Adipose tissue (tissue), 3 donors: ENCODE measurements around the gene FYCO1. TPM values are rescaled to one million over a fixed set of nuclear protein-coding genes. Genes with fewer than 3 reads are reported as not detected.

Source experiments
- H3K27ac ChIP-seq: one replicate; pipeline ENCODE4 v1.5.1; 2013; ENCODE audit warnings: low read depth, low read length
- WGBS, 3 donors: extraction: QIAGEN DNeasy Blood & Tissue Kit; methylation state at CpG; one replicate each; pipeline ENCODE4 v1.1.7; 2013; 5-methylcytosine and 5-hydroxymethylcytosine counted together
- polyA plus RNA-seq, 3 donors: library from polyadenylated mRNA; stranded (reverse); fragments of 200-250 nt; gene quantifications; one replicate each; pipeline ENCODE4 v1.2.3, GENCODE V29; 2013
- donor health status: healthy with polysubstance abuse.
- donor health status: Bipolar disorder and iron deficiency.
- donor health status: healthy.

Gene FYCO1
- polyA plus RNA-seq, 3 donors: 7.0 to 17.4 (median 14.3) TPM

DNA sequence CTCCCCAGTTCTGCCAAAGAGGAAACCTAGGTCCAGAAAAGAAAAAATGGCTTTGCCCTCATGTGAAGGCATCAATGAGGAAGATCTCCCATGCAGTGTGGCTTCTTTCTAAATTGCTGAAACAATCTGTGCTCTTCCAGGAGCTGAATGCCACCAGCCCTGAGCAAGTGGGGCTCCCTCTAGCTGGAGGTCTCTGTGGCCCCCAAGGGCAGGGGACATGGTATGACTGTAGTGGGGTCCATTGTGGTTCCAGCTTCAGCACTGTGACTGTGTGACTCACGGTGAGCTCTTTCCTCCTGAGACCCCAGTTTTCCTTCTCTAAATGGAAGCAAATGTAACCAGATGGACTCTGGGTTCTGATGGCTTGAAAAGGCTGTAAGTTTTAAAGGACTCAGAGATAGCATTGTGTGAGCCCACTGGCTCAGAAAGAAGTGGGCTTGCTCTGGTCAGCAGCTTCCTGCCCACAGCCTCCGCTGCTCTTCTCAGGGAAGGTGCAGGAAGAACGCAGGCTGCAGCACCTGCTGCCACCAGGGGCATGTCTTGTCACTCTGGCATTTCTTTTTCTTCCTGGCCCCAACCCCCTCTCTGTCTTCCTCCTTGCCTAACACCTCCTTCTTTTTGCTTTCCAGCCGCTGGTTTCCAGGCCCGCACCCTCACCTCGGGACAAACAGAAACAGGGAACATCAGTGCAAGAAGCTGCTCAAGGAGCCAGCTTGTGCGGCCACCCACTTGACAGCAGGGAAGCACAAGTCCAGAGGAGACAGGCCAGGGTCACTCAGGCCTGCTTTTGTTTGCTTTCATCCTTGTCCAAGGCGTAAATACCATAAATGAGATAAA lies 58.2 kb downstream of the FYCO1 start:
- no peak overlapping the region for H3K27ac ChIP-seq
- WGBS, 3 donors: 88 to 92% (median 89%) methylated on average over 8 of the region's 8 CpGs

DNA sequence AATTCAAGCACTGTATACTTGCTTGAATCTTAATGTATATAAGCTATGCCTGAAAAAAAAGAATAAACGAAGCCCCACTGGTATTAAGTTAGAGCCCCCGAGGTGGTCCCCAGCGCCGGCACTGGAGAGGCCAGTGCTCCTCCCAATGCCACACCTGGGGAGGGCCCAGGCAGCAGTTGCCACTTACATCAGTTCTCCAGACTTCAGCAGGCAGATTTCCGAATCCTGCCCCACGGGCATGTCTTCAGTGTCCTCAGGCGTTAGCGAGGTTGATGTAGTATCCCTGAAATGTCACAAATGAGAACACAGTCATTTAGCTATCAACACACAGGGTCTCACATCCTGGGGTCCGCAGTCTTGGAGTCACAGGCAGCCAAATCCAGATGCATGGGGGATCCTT lies 59.4 kb downstream of the FYCO1 start:
- no peak overlapping the region for H3K27ac ChIP-seq
- WGBS, 3 donors: 84 to 94% (median 88%) methylated on average over 9 of the region's 9 CpGs

DNA sequence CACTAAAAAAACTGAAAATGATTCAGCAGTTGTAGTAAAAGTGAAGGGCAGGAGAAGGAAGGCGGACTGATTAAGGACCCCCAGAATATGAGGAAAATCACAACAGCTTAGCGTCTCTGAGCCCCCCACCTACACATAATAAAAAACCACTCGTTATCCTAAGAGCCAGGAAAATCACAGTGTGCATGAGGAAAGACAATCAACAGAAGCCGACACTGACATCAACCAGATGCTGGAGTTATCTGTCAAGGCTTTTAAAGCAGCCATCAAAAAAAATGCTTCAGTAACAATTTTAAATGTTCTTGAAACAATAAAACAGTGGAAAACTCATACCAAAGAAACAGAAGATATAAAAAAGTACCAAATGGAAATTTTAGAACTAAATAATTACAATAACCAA lies 62.0 kb downstream of the FYCO1 start:
- WGBS, 3 donors: 83 to 86% (median 84%) methylated on average over 4 of the region's 4 CpGs
- no peak overlapping the region for H3K27ac ChIP-seq

DNA sequence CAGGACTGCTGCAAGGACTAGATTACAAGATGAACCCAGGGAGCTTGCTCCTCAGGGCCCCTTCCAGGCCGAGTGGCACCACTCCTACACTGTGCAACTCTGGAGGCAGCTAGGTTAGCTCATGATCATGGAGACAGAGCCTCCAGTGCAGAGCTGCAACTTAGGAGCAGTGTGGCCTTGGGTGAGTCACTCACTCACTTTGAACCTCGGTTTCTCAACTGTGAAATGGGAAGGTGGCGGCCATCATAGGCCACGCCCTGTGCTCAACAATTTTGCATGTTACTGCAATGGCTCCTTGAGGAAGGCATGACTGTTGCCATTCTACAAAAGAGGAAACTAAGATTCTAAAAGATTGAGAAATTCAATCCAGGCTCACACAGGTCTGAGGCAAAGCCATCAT lies 63.5 kb downstream of the FYCO1 start:
- H3K27ac ChIP-seq: no peak overlapping the region
- 69 to 92% (median 75%) methylated on average over 4 of the region's 4 CpGs for WGBS, 3 donors

DNA sequence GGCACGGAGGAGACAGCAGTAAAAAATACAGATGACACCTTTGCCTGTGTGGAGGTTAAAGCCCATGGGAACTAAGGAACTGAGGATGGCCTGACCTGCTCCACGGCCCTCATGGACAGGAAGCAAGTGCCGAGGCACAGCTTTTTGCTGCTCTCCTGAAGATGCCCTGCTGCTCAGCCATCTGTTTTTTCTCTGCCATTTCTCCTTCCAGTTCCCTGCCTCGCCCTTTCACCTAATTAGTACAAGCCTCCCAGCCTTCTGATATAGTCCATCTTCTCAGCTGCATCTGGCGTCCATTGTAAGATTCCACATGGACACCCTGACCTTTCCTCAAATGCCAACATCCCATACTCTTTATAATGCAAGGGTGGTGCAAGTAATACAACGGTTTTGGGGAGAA lies 64.1 kb downstream of the FYCO1 start:
- WGBS, 3 donors: 85 to 91% (median 89%) methylated on average over 6 of the region's 6 CpGs
- no peak overlapping the region for H3K27ac ChIP-seq

DNA sequence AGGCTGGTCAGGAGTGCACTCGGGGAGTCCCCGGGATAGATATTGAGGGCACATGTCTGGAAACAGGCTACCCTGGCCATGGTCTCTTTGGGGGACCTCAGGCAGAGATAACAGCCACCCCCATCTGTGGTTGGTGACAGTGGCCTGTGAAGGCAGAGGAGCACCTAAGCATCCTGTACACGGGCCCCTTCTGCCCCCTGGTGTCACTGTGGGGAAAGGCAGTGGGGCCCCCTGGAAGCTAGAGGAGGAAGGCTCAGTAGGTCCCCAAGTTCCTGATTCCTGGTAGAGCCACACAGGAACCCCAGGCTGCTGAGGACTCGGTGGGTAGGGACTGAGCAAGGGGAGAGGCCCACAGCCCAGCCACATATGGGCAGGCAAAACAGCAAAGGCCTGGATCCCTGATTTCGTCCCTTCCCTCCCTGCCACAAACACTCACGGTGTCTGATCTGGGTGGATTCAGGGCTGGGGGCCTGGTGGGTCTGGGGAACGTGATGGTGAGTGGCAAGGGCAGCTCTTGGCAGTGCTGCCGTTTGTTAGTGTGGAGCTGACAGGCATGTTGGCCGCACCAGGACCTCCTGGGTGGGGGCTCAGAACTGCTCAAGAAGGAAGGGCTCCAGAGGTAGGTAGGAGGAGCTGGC lies 66.5 kb downstream of the FYCO1 start:
- 76 to 86% (median 77%) methylated on average over 9 of the region's 9 CpGs for WGBS, 3 donors
- H3K27ac ChIP-seq: no peak overlapping the region

DNA sequence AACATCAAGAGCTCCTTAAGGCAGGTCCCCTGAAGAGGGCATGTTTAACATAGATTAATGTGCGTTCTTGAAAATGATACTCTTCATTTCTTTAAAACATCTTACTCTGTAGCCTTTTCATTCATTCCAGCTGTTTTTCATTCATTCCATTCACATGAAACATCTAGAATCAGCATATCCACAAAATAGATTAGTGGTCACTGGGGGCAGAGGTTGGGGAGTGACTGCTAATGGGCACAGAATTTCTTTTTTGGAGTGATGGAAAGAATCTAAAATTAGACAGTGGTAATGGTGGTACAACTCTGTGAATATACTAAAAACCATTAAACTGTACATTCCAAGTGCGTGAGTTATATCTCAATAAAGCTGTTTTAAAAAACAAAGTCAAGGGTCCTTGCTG lies 67.7 kb downstream of the FYCO1 start:
- H3K27ac ChIP-seq: no peak overlapping the region
- 95 to 96% (median 96%) methylated on average over 2 of the region's 2 CpGs for WGBS, 3 donors

DNA sequence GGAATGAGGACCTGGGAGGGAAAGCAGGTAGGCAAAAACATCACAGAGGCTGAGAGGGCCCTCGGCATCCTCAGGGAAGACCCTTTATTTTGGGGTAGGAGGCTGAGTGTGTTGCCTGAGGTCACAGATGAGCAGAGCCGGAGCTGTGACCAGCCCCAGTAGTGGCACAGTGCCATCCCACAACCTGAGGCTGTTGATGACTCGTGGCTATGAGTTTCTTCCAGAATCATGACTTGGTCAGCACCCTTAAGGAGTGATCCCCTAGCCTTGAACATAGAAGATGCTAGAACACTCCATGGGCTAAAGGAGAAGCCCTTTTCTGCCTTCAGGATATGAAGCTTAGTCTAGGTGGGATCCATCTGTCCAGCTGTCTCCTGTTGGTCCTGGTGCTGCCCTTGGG lies 71.9 kb downstream of the FYCO1 start:
- H3K27ac ChIP-seq: no peak overlapping the region
- 57 to 92% (median 63%) methylated on average over 3 of the region's 3 CpGs for WGBS, 3 donors

DNA sequence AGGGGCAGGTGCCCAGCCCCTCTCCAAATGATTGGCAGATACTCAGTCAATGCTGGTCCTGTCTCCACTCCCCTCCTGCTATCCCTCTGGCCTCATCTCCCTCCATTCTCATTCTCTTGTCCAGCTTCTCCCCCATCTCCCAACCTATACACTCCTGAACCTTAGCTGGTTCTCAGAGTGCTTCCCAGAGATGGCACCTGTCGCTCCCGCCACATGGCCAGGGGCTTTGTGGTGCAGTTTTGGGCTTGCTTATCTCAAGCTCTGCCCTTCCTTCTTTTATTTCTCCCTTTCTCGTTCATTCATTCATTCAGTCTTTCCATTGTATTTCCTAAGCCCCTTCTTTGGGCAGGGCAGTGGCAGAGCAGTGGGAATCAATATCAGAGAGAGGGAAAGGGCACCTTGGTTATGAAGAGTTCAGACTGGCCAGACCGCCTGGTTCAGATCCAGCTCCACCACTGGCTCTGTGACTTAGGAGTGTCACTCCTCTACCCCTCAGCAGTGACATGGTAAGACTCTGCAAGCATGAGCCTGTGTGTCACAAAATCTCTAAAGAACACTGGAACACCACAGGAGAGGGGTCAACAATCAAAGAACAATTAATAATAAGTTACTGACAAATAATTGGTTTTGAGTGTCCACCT lies 72.6 kb downstream of the FYCO1 start:
- H3K27ac ChIP-seq: no peak overlapping the region
- 96 to 100% (median 97%) methylated on average over 4 of the region's 4 CpGs for WGBS, 3 donors

DNA sequence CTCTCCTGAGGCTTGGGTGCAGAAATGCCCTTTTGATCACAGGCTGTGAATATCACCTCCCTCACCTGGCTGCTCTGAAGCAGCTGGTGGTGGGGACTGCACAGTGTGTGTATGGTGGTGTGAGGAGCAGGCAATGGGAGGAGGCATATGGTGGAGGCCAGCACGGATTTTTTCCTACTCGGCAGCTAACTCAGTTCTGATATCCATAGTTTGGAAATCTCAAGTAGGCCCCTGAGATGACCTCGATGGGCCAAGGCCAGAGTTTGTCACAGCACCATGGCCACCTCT lies 73.6 kb downstream of the FYCO1 start:
- WGBS, 3 donors: 82 to 93% (median 87%) methylated on average over 3 of the region's 3 CpGs
- H3K27ac ChIP-seq: no peak overlapping the region

DNA sequence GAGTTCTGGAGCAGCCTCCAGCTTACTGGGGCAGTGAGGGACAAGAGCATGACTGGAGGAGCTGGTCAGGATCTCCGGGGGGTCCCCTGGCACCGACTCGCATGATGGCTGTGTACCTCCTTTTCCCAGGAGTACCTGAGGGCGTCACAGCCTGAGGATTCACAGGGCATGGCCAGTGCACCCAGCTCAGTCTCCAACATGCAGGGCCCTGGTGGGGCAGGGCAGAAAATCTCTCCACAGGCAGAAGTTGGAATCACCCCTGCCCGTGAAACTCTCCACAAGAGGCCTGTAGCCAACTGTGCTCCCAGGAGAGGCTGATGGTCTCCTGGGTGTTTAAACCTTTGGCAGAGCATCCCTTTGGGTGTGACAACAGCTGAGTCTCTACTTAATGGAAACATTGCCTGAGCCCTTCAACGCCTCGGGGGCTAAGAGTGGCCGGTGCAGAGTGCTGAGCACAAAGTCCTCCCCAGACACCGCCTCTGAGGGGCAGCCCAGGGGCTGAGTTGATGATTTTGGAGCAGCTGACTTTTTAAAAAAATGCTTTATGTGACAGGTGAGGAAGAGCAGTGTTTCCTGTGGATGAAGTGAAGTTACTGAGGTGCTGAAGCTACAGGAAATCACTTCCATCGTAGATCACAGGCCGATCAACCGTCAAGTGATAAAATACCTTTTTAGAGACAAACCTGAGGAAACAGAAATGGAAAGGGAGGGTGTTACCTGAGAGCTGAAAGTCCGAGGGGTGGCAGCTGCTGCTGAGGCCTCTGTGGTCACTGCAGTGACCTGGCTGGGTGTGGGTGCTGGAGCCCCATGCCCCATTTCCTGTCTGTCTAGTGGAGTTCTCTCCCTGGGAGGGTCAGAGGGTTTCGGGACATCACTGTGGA lies 74.2 kb downstream of the FYCO1 start:
- 79 to 88% (median 85%) methylated on average over 14 of the region's 14 CpGs for WGBS, 3 donors
- no peak overlapping the region for H3K27ac ChIP-seq

DNA sequence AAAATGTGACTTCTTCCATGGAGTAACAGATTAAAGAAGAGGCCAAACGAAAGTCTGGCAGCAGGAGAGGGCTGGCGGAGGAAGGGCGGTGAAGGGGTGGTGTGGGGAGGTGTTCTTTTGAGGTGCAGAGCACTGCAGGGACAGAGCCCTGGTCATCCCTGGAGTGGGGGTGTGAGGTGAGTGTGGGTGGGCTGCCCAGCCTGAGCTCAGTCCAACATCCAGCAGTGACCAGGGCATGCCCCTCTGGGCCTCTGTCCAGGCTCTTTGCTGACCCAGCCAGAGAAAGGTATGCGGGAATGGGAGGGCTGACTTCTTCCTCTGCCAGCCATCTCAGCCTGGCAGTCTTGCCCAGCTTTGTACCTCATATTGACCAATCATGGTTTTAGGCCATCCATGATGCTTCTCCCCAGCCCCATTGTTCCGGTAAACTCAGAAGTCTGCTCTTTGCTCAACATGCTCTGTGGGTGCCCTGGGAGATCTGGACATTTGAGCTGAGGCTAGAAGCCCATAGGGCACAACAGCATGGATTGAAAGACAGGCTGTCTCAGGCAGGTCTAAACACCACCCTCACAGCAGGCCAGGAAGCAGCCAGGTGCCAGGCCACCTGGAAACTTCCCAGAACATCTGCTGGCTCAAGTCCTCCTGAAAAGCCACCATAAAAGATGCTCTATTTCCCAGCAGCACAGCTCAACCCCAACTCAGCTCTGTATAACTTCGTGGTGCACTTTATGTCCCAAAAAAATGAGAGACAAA lies 78.3 kb downstream of the FYCO1 start:
- no peak overlapping the region for H3K27ac ChIP-seq
- WGBS, 3 donors: 88 to 89% (median 88%) methylated on average over 6 of the region's 6 CpGs

DNA sequence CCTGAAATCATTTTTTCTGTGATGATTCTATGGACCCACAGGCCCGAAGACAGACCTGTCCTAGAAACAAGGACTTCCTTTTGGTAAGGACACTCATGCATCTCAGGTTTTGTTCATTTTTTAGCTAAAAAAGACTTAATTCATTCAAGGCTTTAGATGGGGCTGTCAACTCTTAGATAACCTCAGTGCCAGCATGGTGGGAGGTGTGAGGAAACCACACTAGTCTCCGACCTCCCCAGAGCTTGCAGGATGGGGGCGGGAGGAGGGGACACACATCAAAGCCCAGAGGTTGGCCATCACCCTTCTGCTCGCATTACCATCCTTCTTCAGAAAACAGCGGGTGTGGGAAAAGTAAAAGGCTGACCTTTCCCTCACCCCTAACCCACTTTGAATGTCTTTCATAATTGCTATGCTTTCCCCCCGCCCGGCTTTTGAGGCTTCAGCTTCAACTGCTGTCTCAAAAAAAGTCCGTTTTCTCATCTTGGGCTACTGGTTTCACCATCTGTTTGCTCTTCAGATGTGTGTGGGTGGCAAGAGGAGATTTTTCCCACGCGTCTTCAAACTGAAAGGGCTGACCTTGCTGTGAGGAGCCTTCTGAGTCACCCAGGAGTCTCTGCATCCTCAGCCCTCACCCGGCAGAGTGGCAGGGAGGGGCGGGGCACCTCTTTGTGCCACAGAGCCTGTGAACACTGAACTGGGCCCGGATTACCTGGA lies 79.9 kb downstream of the FYCO1 start:
- 52 to 61% (median 56%) methylated on average over 13 of the region's 13 CpGs for WGBS, 3 donors
- H3K27ac ChIP-seq: no peak overlapping the region

DNA sequence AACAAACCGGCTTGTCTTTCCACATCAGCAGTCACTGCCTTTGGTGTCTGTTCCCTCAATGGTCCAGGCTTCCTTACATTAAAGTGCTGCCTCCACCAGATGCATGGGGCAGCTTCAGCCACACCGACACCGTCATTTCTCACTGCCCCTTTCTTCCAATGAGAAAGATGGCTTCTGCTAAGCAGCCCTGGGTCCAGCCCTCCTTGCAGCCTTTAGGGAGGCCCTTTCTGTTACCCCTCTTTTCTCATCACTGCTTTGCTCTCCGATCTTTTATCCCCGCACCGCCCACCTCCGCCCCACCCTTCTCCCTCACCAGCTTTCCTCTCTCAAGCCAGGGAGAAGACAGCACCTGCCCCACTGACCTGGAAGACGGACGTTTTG lies 80.6 kb downstream of the FYCO1 start:
- H3K27ac ChIP-seq: no peak overlapping the region
- WGBS, 3 donors: 82 to 91% (median 87%) methylated on average over 9 of the region's 9 CpGs

DNA sequence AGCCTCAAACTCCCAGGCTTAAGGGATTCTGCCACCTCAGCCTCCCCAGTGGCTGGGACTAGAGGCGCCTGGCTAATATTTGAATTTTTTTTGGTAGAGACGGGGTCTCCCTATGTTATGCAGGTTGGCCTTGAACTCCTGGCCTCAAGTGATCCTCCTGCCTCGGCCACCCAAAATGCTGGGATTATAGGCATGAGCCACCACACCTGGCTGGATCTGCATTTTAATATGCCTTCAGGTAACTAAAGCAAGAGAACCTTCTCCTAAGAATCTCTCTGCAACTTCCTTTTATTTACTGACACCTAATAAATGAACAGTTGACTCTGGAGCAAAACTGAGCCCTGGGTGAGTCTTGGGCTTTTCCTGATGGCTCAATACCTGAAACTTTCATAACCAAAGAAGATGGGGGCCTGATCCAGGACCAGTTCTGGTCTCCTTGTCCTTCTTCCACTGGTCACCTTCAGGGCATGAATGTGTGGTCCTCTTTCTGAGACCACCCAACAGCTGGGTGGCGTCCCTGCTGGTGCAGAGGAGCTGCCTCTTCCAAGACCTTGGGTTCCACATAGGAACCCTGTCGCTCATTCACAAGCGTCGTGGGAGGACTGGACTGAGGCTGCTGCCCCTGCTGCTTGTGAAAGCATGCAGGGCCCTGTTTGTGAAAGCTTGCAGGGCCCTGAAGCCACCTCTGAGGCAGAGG lies 81.1 kb downstream of the FYCO1 start:
- 90 to 93% (median 91%) methylated on average over 7 of the region's 7 CpGs for WGBS, 3 donors
- no peak overlapping the region for H3K27ac ChIP-seq

DNA sequence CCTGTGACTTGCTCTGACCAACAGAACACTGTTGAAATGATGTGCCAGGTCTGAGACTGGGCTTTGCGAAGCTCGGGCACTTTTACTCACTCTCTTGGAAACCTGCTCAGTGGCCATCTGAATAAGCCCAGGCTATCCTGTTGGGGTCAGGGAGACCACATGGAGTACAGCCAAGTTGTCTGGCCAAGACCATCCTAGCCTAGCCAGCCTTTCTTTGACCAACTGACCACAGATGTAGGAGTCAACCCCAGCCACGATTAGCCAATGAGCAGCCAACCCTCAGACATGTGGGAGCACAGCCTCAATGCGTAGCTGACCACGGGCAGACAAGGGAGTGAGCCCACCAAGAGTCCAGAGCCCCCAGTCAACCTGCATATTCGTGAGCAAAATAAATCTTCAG lies 83.2 kb downstream of the FYCO1 start:
- 89 to 90% (median 89%) methylated on average over 6 of the region's 6 CpGs for WGBS, 3 donors
- H3K27ac ChIP-seq: no peak overlapping the region
